GM12891 (cell line): ENCODE results near the gene FN3K.

Source experiments
- POLR2AphosphoS5 ChIP-seq: IDR thresholded peaks from 2 replicates; pipeline ENCODE4 v1.6.1; 2011; ENCODE audit warnings: low read depth, low read length, control low read depth
- SPI1 ChIP-seq: IDR thresholded peaks from 2 replicates; pipeline ENCODE4 v1.6.1; 2011; ENCODE audit warnings: low read depth, low read length, control low read depth

- TF ChIP-seq SPI1, result no peak
- no peak for TF ChIP-seq POLR2AphosphoS5
Observed at GRCh38 chr17:82693168-82693867, 42.1 kb upstream of the FN3K start.
